ENCODE data around the gene TNFRSF1B.
A peak's percentile ranks its signal among the peaks of the same experiment; 100 is the strongest.

Gene TNFRSF1B

DNA sequence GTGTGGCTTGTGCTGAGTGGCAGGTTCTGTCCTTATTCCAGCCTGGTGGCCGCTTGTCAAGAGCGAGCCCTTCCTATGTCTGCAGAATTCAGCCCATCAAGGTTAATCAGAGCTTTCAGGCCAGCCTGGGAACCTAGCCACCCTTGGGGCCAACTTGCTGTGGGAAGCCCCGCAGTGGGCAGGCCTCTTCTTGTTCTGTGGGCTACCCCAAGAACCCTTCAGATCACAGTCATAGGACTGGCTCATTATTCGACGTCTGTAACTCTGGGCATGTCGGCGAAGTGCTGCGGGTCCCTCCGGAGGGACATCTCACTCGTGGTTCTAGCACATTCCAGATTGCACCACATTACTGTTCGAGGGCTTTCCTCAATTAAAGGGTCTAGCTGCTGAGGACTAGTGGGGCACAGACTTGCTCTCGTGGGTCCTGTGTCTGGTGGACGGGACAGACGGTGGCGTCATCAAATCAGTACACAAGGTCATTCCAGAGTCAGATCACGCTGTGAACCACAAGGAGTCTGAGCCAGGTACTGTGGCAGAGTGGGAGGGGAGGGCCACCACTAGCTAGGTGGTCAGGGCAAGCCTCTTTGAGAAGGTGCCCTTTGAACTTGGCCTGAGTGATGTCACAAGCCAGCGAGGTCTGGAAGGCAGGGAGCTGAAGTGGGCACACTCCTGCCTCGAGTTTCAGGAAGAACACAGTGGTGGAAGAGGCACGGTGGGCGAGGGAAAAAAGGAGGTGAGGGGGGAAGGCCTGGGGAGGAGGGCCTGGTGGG is 20.3 kb upstream of the TNFRSF1B start:
- H3K4me3 ChIP-seq (ENCODE audit: low read depth, low read length), result no peak overlapping the region
- H4K91ac ChIP-seq (ENCODE audit: low read depth, low read length), result peak overlapping the region; percentile 34
- no peak overlapping the region for H3K4me2 ChIP-seq (ENCODE audit: low read length)
- DNase-seq, result no peak
- peak overlapping the region; percentile 18 for H3K4ac ChIP-seq (ENCODE audit: low read depth, low read length)
- peak overlapping the region; percentile 65 for H2BK120ac ChIP-seq (ENCODE audit: insufficient read depth, low read length, poor library complexity)
- peak overlapping the region; percentile 30 for H3K14ac ChIP-seq (ENCODE audit: low read length)
- WGBS (ENCODE audit: extremely low coverage, insufficient coverage, insufficient read length), result no CpG with 5 or more reads among the region's 20 CpGs
- no peak overlapping the region for H3K23ac ChIP-seq (ENCODE audit: low read length)
- H3K18ac ChIP-seq (ENCODE audit: low read length), result no peak overlapping the region
- no peaks in the 10 kb centered on the region for H3K79me2 ChIP-seq (ENCODE audit: control insufficient read depth, insufficient read depth, low read length, poor library complexity)
- no peak overlapping the region for H4K8ac ChIP-seq (ENCODE audit: low read depth, low read length)
- H2AK5ac ChIP-seq (ENCODE audit: low read length), result peak overlapping the region; percentile 60
- no peaks in the 10 kb centered on the region for H3K36me3 ChIP-seq (ENCODE audit: control insufficient read depth in 1 of 2, insufficient read depth in 2 of 2, low read length in 2 of 2)
- peak overlapping the region; percentile 23 for H2BK12ac ChIP-seq (ENCODE audit: low read length)
- peak overlapping the region; percentile 3 for H2BK5ac ChIP-seq (ENCODE audit: low read depth, low read length, poor library complexity)
- H4K12ac ChIP-seq (ENCODE audit: low read depth, low read length), result no peak overlapping the region
- peaks cover 40% of the 10 kb centered on the region for H3K79me1 ChIP-seq (ENCODE audit: low read length)
- H3K4me1 ChIP-seq (ENCODE audit: control insufficient read depth in 1 of 2, insufficient read depth in 2 of 2, low read length in 2 of 2), result peaks cover 32 to 39% of the 10 kb centered on the region in 2 experiments
- H2AFZ ChIP-seq (ENCODE audit: insufficient read depth, low read length, poor library complexity), result no peak overlapping the region
- no peak overlapping the region for H3K9ac ChIP-seq (ENCODE audit: low read length)
- no peaks in the 10 kb centered on the region for H3K9me3 ChIP-seq (ENCODE audit: insufficient read depth, low read depth, low read length)
- peak overlapping the region; percentile 34 for H3K27ac ChIP-seq (ENCODE audit: low read depth, low read length)
- no peaks in the 10 kb centered on the region for H3K27me3 ChIP-seq (ENCODE audit: insufficient read depth, low read length)

DNA sequence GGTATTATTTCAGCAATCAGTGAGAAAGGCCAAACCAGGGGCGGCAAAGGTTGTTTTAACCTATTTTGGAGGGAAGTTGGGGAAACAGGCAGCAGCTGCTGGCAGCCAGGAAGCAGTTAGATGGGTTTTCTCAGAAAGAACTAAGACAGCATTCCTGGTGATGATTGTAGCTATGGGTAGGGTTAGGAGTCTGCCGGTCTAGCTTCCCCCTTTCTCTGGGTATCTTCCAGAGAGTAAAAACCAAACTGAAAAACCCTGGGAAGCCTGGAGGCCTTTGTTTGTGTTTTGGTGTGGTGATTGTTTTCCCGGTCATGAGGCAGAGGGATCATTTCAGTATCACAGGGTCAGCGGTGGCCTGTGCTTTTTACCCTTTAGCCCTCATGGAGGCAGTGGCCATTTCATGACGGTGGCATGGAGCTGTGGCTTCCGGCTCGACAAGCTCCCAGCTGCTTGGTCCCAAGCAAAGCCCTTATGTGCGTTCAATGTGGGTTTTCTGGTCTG is 19.5 kb upstream of the TNFRSF1B start:
- no peak overlapping the region for H3K23ac ChIP-seq (ENCODE audit: low read length)
- no peak overlapping the region for H3K9ac ChIP-seq (ENCODE audit: low read length)
- no peak overlapping the region for H4K8ac ChIP-seq (ENCODE audit: low read depth, low read length)
- H3K9me3 ChIP-seq (ENCODE audit: insufficient read depth, low read depth, low read length), result no peaks in the 10 kb centered on the region
- H4K12ac ChIP-seq (ENCODE audit: low read depth, low read length), result no peak overlapping the region
- peak; percentile 77 to 86 for DNase-seq
- no peak overlapping the region for H3K4me2 ChIP-seq (ENCODE audit: low read length)
- H3K4me3 ChIP-seq (ENCODE audit: low read depth, low read length), result no peak overlapping the region
- H3K18ac ChIP-seq (ENCODE audit: low read length), result no peak overlapping the region
- peak overlapping the region; percentile 89 for H4K91ac ChIP-seq (ENCODE audit: low read depth, low read length)
- H3K27ac ChIP-seq (ENCODE audit: low read depth, low read length), result peak overlapping the region; percentile 34
- H3K14ac ChIP-seq (ENCODE audit: low read length), result no peak overlapping the region
- H3K27me3 ChIP-seq (ENCODE audit: insufficient read depth, low read length), result no peaks in the 10 kb centered on the region
- H2AK5ac ChIP-seq (ENCODE audit: low read length), result no peak overlapping the region
- no CpG with 5 or more reads among the region's 8 CpGs for WGBS (ENCODE audit: extremely low coverage, insufficient coverage, insufficient read length)
- H2BK120ac ChIP-seq (ENCODE audit: insufficient read depth, low read length, poor library complexity), result peak overlapping the region; percentile 19
- H3K4me1 ChIP-seq (ENCODE audit: control insufficient read depth in 1 of 2, insufficient read depth in 2 of 2, low read length in 2 of 2), result peaks cover 31 to 32% of the 10 kb centered on the region in 2 experiments
- H3K4ac ChIP-seq (ENCODE audit: low read depth, low read length), result no peak overlapping the region
- H3K79me2 ChIP-seq (ENCODE audit: control insufficient read depth, insufficient read depth, low read length, poor library complexity), result no peaks in the 10 kb centered on the region
- H2BK5ac ChIP-seq (ENCODE audit: low read depth, low read length, poor library complexity), result no peak overlapping the region
- no peak overlapping the region for H2BK12ac ChIP-seq (ENCODE audit: low read length)
- peaks cover 34% of the 10 kb centered on the region for H3K79me1 ChIP-seq (ENCODE audit: low read length)
- no peak overlapping the region for H2AFZ ChIP-seq (ENCODE audit: insufficient read depth, low read length, poor library complexity)
- no peaks in the 10 kb centered on the region for H3K36me3 ChIP-seq (ENCODE audit: control insufficient read depth in 1 of 2, insufficient read depth in 2 of 2, low read length in 2 of 2)

DNA sequence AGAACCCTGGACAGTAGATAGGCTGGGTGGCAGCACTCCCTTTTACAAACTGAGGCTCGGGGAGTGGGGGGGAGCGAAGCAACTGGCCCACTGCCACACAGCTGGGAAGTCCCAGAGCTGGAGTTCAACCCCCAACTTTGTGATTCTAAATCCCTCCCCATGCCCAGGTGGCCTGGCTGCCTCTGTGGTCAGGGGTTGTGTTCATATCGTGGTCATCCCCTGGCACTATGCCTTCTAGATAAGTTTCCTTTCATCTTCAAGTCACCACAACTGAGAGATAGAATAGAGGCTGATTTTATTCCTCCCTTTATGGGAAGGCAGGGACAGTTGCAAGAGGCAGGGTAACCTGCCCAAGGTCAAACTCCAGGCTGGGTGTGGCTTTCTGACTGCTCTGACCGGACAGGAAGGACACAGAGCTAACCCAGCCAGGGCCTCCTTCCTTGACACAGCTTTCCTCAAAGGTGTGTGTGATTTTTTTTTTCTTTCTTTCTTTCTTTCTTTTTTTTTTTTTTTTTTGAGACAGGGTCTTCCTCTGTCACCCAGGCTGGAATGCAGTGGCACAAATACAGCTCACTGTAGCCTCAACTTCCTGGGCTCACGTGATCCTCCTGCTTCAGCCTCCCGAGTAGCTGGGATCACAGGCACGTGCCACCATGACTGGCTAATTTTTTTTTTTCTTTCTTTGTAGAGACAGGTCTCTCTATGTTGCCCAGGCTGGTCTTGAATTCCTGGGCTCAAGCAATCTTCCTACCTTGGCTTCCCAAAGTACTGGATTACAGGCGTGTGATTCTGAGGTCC is 18.4 kb upstream of the TNFRSF1B start:
- H3K36me3 ChIP-seq (ENCODE audit: control insufficient read depth in 1 of 2, insufficient read depth in 2 of 2, low read length in 2 of 2), result no peaks in the 10 kb centered on the region

DNA sequence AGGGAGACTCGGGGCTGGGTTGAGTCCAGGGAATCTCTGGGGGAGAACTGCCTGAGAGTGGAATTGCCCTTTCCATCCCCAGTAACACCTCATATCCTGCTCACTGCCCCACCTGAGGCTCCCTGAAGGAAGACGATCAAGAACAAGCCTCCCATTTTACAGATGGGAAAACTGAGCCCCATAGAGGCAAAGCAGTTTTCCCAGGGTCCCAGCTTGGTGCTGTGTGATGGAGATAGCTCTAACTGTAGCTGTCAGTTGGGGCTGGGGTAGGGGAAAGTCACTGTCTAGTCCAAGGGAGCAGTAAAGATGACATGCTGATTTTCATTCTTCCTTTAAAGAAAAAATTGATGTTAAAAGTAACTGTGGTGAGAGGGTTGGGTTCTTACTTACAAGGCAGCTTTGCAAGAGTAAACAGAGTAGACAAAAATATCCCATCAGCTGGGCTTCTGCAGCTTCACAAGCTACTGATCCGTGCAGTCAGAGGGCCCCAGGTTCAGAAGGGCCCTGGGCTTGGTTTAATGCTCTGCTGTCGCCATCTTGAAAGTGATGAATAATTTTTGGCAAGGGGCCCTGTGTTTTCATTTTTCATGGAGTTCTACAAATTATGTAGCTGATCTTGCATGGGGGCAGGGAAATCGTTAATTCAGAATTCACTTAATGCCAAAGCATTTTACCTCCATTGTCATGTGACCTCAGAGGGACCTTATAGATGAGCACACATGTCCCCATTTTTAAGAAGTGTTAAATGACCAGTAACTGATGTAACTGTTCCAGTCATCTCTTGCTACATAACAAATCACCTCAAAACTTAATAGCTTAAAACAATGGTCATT is 17.6 kb upstream of the TNFRSF1B start:
- Histone ChIP-seq H4K12ac (ENCODE audit: low read depth, low read length) (no peak overlapping the region), H2BK12ac (ENCODE audit: low read length) (no peak overlapping the region), H3K79me2 (ENCODE audit: control insufficient read depth, insufficient read depth, low read length, poor library complexity) (peaks cover 1% of the 10 kb centered on the region), H4K91ac (ENCODE audit: low read depth, low read length) (peak overlapping the region; percentile 40), H3K27me3 (ENCODE audit: insufficient read depth, low read length) (no peaks in the 10 kb centered on the region), H3K23ac (ENCODE audit: low read length) (no peak overlapping the region), H3K27ac (ENCODE audit: low read depth, low read length) (no peak overlapping the region), H2AFZ (ENCODE audit: insufficient read depth, low read length, poor library complexity) (no peak overlapping the region), H3K4me1 (ENCODE audit: control insufficient read depth in 1 of 2, insufficient read depth in 2 of 2, low read length in 2 of 2) (peaks cover 21% of the 10 kb centered on the region in 2 experiments), H3K4me2 (ENCODE audit: low read length) (no peak overlapping the region), H2BK120ac (ENCODE audit: insufficient read depth, low read length, poor library complexity) (peak overlapping the region; percentile 15), H3K4me3 (ENCODE audit: low read depth, low read length) (no peak overlapping the region), H2BK5ac (ENCODE audit: low read depth, low read length, poor library complexity) (no peak overlapping the region), H3K9ac (ENCODE audit: low read length) (no peak overlapping the region), H3K18ac (ENCODE audit: low read length) (no peak overlapping the region), H2AK5ac (ENCODE audit: low read length) (peak overlapping the region; percentile 19), H3K4ac (ENCODE audit: low read depth, low read length) (no peak overlapping the region), H3K9me3 (ENCODE audit: insufficient read depth, low read depth, low read length) (no peaks in the 10 kb centered on the region), H3K36me3 (ENCODE audit: control insufficient read depth in 1 of 2, insufficient read depth in 2 of 2, low read length in 2 of 2) (no peaks in the 10 kb centered on the region), H3K14ac (ENCODE audit: low read length) (no peak overlapping the region), H4K8ac (ENCODE audit: low read depth, low read length) (no peak overlapping the region), H3K79me1 (ENCODE audit: low read length) (peaks cover 24% of the 10 kb centered on the region)
- DNase-seq, result no peak
- no CpG with 5 or more reads among the region's 5 CpGs for WGBS (ENCODE audit: extremely low coverage, insufficient coverage, insufficient read length)

More for the DNA sequence above, 18.4 kb upstream of the TNFRSF1B start:
- Histone ChIP-seq H3K9me3 (ENCODE audit: insufficient read depth, low read depth, low read length) (no peaks in the 10 kb centered on the region), H3K4me2 (ENCODE audit: low read length) (no peak overlapping the region), H2BK12ac (ENCODE audit: low read length) (peak overlapping the region; percentile 16), H2BK5ac (ENCODE audit: low read depth, low read length, poor library complexity) (no peak overlapping the region), H3K23ac (ENCODE audit: low read length) (no peak overlapping the region), H2AK5ac (ENCODE audit: low read length) (peak overlapping the region; percentile 18), H4K8ac (ENCODE audit: low read depth, low read length) (no peak overlapping the region), H4K91ac (ENCODE audit: low read depth, low read length) (peak overlapping the region; percentile 89), H2AFZ (ENCODE audit: insufficient read depth, low read length, poor library complexity) (no peak overlapping the region), H3K79me2 (ENCODE audit: control insufficient read depth, insufficient read depth, low read length, poor library complexity) (peaks cover 1% of the 10 kb centered on the region), H2BK120ac (ENCODE audit: insufficient read depth, low read length, poor library complexity) (peak overlapping the region; percentile 35), H3K79me1 (ENCODE audit: low read length) (peaks cover 27% of the 10 kb centered on the region), H3K18ac (ENCODE audit: low read length) (no peak overlapping the region), H3K4me3 (ENCODE audit: low read depth, low read length) (no peak overlapping the region), H3K9ac (ENCODE audit: low read length) (no peak overlapping the region), H3K27ac (ENCODE audit: low read depth, low read length) (no peak overlapping the region), H4K12ac (ENCODE audit: low read depth, low read length) (no peak overlapping the region), H3K4ac (ENCODE audit: low read depth, low read length) (no peak overlapping the region), H3K27me3 (ENCODE audit: insufficient read depth, low read length) (no peaks in the 10 kb centered on the region), H3K4me1 (ENCODE audit: control insufficient read depth in 1 of 2, insufficient read depth in 2 of 2, low read length in 2 of 2) (peaks cover 25 to 27% of the 10 kb centered on the region in 2 experiments), H3K14ac (ENCODE audit: low read length) (peak overlapping the region; percentile 36)
- no CpG with 5 or more reads among the region's 8 CpGs for WGBS (ENCODE audit: extremely low coverage, insufficient coverage, insufficient read length)
- DNase-seq, result no peak
